GM18499 (cell line): ENCODE data around the gene ORAI3.

Source experiments
- ATAC-seq: cut with Tn5 transposase; IDR thresholded peaks from one replicate; pipeline ENCODE4 v1.9.1; 2021; ENCODE audit warnings: moderate number of reproducible peaks; ENCODE audit not compliant: insufficient read depth, unreplicated experiment

The ORAI3 gene

GRCh38 chr16:30946671-30947540 is 2.0 kb upstream of the ORAI3 start:
- no peak for ATAC-seq

- ATAC-seq, result no peak
Observed at GRCh38 chr16:30947541-30947858, 1.4 kb upstream of the ORAI3 start.

GRCh38 chr16:30947859-30948666 is 805 bp upstream of the ORAI3 start:
- ATAC-seq, result no peak

- ATAC-seq, result peak; percentile 33
Observed at GRCh38 chr16:30949650-30950515, 1.0 kb downstream of the ORAI3 start.

GRCh38 chr16:30950516-30951065 is 1.7 kb downstream of the ORAI3 start:
- no peak for ATAC-seq

GRCh38 chr16:30951193-30951592 is 2.3 kb downstream of the ORAI3 start:
- ATAC-seq, result no peak

GRCh38 chr16:30951750-30952149 is 2.9 kb downstream of the ORAI3 start:
- ATAC-seq, result no peak

- ATAC-seq, result no peak
Observed at GRCh38 chr16:30953111-30953510, 4.2 kb downstream of the ORAI3 start.

- no peak for ATAC-seq
Observed at GRCh38 chr16:30953511-30954124, 4.8 kb downstream of the ORAI3 start.

- ATAC-seq, result no peak
Observed at GRCh38 chr16:30954993-30955392, 6.1 kb downstream of the ORAI3 start.

- ATAC-seq, result peak; percentile 12
Observed at GRCh38 chr16:30956601-30957455, 8.0 kb downstream of the ORAI3 start.

- ATAC-seq, result peak; percentile 56
Observed at GRCh38 chr16:30957456-30958174, 8.7 kb downstream of the ORAI3 start, which contains the start of gene SETD1A. TSS of gene SETD1A (plus strand) at chr16:30957754. CDS start at chr16:30958732, 978 bp downstream.

- ATAC-seq, result no peak
Observed at GRCh38 chr16:30958175-30959079, 9.6 kb downstream of the ORAI3 start.

- ATAC-seq, result no peak
Observed at GRCh38 chr16:30961384-30961783, 12.5 kb downstream of the ORAI3 start.

GRCh38 chr16:30963925-30964511 is 15.2 kb downstream of the ORAI3 start:
- no peak for ATAC-seq

- no peak for ATAC-seq
Observed at GRCh38 chr16:30964574-30965226, 15.8 kb downstream of the ORAI3 start.
